ENCODE data around the gene SH3GL2. TPM values are rescaled to one million over a fixed set of nuclear protein-coding genes. Genes with fewer than 3 reads are reported as not detected.

Gene SH3GL2
- total RNA-seq, 4 donors from 2014 or later = 0.20 to 0.41 (median 0.32) TPM; not detected in 1

DNA sequence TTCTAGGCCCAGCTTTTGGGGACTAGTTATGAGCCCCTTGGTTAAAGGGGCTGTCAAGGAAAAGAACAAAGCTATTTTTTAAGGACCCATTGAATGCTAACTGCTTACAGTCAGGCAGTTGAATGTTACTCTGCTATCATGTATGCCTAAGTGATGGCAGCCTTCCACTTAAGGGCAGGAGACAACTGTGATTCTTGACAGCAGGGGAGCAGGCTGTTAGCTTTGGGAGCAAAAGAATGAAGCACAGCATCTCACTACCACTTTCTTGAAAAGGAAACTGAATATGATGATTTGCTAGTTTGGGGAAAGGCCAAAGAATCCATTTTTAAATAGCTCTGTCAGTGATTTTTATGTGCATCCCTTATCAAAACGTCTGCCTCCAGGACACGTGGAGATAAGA is 221.6 kb downstream of the SH3GL2 start:
- Histone ChIP-seq H3K27ac (no peak overlapping the region), H3K4me3 (no peak overlapping the region), H3K36me3 (no peaks in the 10 kb centered on the region), H3K4me1 (no peaks in the 10 kb centered on the region), H3K27me3 (no peaks in the 10 kb centered on the region), H3K9me3 (no peaks in the 10 kb centered on the region)
- in situ Hi-C loops (cut with MboI; ENCODE audit: low pct_ligation_motif_present in 1 of 4, low pct_unique_long_range_greater_than_20kb in 1 of 4, low sequenced_read_pairs in 3 of 4) (loop anchor here (10.0 to 25.0 kb wide), 5 partner anchors 266 to 1237 kb away; partner anchors contain the start of genes RRAGA (in 2 of the 4) and SAXO1 (in 2 of the 4)), intact Hi-C loops (cut with DNase I; ENCODE audit: low total_unique reads) (loop anchor here (10.0 kb wide), 1 partner anchor 1224 kb away; no protein-coding TSS in a partner anchor)
- 14 to 23% methylated on average over 2 of the region's 2 CpGs for WGBS, 2 donors (ENCODE audit: low coverage in 1 of 2)
- no peak for TF ChIP-seq POLR2AphosphoS5 (IDR thresholded peaks at IDR 0.05)
- no peak for TF ChIP-seq POLR2A (IDR thresholded peaks at IDR 0.05)
- TF ChIP-seq, protein P1, sequence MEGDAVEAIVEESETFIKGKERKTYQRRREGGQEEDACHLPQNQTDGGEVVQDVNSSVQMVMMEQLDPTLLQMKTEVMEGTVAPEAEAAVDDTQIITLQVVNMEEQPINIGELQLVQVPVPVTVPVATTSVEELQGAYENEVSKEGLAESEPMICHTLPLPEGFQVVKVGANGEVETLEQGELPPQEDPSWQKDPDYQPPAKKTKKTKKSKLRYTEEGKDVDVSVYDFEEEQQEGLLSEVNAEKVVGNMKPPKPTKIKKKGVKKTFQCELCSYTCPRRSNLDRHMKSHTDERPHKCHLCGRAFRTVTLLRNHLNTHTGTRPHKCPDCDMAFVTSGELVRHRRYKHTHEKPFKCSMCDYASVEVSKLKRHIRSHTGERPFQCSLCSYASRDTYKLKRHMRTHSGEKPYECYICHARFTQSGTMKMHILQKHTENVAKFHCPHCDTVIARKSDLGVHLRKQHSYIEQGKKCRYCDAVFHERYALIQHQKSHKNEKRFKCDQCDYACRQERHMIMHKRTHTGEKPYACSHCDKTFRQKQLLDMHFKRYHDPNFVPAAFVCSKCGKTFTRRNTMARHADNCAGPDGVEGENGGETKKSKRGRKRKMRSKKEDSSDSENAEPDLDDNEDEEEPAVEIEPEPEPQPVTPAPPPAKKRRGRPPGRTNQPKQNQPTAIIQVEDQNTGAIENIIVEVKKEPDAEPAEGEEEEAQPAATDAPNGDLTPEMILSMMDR (IDR thresholded peaks at IDR 0.05) = no peak
- TF ChIP-seq EP300 (IDR thresholded peaks at IDR 0.05; ENCODE audit: low read depth) = no peak
- DNase-seq = no peak

DNA sequence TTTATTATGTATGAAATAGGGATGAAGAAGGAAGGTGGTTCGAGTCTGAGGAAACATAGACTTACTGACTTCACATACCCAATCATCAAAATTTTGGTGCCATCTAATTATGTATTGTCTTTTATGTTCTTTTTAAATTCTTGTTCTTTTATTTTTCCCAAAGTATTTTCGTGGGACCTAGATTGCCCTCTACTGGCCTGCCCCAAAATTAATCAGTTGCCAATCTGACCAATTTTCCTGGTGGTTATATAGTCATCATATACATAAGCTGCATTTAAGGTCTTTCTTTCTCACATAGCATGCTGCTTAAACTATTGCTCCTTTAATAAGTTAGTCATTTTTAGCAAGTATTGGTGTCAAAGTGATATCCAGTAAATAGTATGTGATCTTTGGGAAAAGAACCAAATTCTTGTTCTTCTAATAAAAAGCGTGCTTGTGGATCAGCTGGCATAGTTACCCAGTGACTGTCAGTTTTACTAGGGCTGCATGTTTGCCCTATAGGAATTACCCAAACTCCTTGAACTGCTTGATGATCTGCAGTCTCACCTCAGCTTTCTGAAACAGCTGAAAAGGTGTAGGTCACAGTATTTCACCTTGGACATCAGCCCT is 223.5 kb downstream of the SH3GL2 start:
- no peaks in the 10 kb centered on the region for H3K9me3 ChIP-seq
- no peak overlapping the region for H3K4me3 ChIP-seq
- H3K4me1 ChIP-seq = no peaks in the 10 kb centered on the region
- intact Hi-C loops (cut with DNase I; ENCODE audit: low total_unique reads) = loop anchor here (10.0 kb wide), 1 partner anchor 1222 kb away; no protein-coding TSS in a partner anchor
- DNase-seq = no peak
- H3K27ac ChIP-seq = no peak overlapping the region
- H3K27me3 ChIP-seq = no peaks in the 10 kb centered on the region
- in situ Hi-C loops (cut with MboI; ENCODE audit: low pct_ligation_motif_present in 1 of 4, low pct_unique_long_range_greater_than_20kb in 1 of 4, low sequenced_read_pairs in 3 of 4) = loop anchor here (10.0 to 25.0 kb wide), 5 partner anchors 268 to 1235 kb away; partner anchors contain the start of genes RRAGA (in 2 of the 4) and SAXO1 (in 2 of the 4)
- 37 to 38% methylated on average over 3 of the region's 3 CpGs for WGBS, 2 donors (ENCODE audit: low coverage in 1 of 2)
- no peaks in the 10 kb centered on the region for H3K36me3 ChIP-seq
- no peak for TF ChIP-seq POLR2AphosphoS5 (IDR thresholded peaks at IDR 0.05)
- TF ChIP-seq, protein P1 (IDR thresholded peaks at IDR 0.05) = peak; percentile 20 to 51 (median 45)
- no peak for TF ChIP-seq EP300 (IDR thresholded peaks at IDR 0.05; ENCODE audit: low read depth)

DNA sequence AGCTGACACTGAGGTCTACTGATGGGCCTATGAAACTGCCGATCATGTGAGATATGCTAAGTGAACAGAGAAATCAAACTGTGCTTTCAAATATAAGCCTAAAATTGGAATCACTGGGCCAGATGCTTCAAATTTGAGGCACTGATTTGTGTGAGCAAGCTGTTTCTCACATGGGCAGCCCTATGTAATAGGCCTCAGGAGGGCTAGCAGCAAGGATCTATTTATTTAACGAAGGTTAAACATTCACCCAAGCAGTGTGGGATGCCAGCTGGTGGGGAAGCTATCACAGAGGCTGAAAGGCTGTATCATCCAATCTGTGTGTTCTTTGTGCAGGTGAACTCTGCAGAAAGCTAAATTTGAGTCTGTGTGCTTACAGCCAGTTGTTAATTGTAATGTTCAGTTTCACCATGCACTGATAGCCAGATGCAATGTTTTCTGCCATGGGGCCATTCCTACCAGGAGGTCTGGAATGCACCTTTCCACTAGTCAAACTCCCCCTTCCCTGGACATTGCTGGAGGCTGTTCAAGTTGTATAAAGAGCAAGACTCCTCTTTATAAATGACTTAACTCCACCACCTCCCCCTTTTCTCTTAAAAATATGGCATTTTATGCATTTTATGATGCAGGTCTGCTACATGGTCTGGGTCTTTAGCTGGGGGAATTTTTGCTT is 228.9 kb downstream of the SH3GL2 start:
- Histone ChIP-seq H3K27me3 (no peaks in the 10 kb centered on the region), H3K4me3 (no peak overlapping the region), H3K4me1 (peaks cover 0 to 14% (median 2%) of the 10 kb centered on the region in 4 donors), H3K36me3 (no peaks in the 10 kb centered on the region), H3K9me3 (no peaks in the 10 kb centered on the region), H3K27ac (no peak overlapping the region)
- DNase-seq = peak; percentile 27
- TF ChIP-seq, protein P1 (IDR thresholded peaks at IDR 0.05) = no peak
- TF ChIP-seq POLR2AphosphoS5 (IDR thresholded peaks at IDR 0.05) (no peak), EP300 (IDR thresholded peaks at IDR 0.05; ENCODE audit: low read depth) (no peak), POLR2A (IDR thresholded peaks at IDR 0.05) (no peak)
- intact Hi-C loops (cut with DNase I; ENCODE audit: low total_unique reads) = loop anchor here (10.0 kb wide), 1 partner anchor 1217 kb away; no protein-coding TSS in a partner anchor
- 31% methylated on average over 2 of the region's 2 CpGs; no CpG with 5 or more reads in 1 of the 2 donors for WGBS, 2 donors (ENCODE audit: low coverage in 1 of 2)
- in situ Hi-C loops (cut with MboI; ENCODE audit: low pct_ligation_motif_present in 1 of 4, low pct_unique_long_range_greater_than_20kb in 1 of 4, low sequenced_read_pairs in 3 of 4) = loop anchor here (5.0 to 25.0 kb wide), 6 partner anchors 273 to 1230 kb away; partner anchors contain the start of genes RRAGA (in 2 of the 4) and SAXO1 (in 2 of the 4)

DNA sequence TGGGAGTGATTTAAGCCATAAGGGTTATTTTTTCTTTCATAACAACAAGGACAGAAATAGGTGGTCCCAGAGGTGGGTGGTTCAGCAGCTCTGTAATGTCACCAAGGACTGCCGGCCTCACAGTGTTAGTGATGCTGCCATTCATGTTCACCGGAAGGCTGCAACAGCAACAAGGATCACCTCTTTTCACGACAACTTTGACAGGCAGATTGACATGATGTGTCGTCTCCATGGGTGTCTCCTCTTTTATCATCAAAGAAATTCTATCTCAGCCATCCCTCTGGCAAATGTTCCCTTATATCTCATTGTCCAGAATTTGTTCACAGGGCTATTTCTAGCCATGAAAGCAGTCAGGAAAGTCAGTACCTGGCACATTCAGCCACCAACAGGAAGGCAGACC is 231.5 kb downstream of the SH3GL2 start:
- no peak for TF ChIP-seq POLR2A (IDR thresholded peaks at IDR 0.05)
- TF ChIP-seq EP300 (IDR thresholded peaks at IDR 0.05; ENCODE audit: low read depth) = no peak
- TF ChIP-seq POLR2AphosphoS5 (IDR thresholded peaks at IDR 0.05) = no peak
- TF ChIP-seq, protein P1 (IDR thresholded peaks at IDR 0.05) = no peak
- Histone ChIP-seq H3K9me3 (no peaks in the 10 kb centered on the region), H3K27me3 (no peaks in the 10 kb centered on the region), H3K36me3 (no peaks in the 10 kb centered on the region), H3K27ac (no peak overlapping the region), H3K4me3 (no peak overlapping the region), H3K4me1 (peaks cover 0 to 14% (median 2%) of the 10 kb centered on the region in 4 donors)
- 75 to 78% methylated on average over 4 of the region's 4 CpGs for WGBS, 2 donors (ENCODE audit: low coverage in 1 of 2)
- in situ Hi-C loops (cut with MboI; ENCODE audit: low pct_ligation_motif_present in 1 of 4, low pct_unique_long_range_greater_than_20kb in 1 of 4, low sequenced_read_pairs in 3 of 4) = loop anchor here in 2 of 4 donors (5.0 to 25.0 kb wide), 2 partner anchors 397 to 1227 kb away; partner anchors contain the start of genes RRAGA (in 2 of the 2) and SAXO1 (in 2 of the 2)
- DNase-seq = no peak
- intact Hi-C loops (cut with DNase I; ENCODE audit: low total_unique reads) = no loop called here

Data from transverse colon (tissue), 4 donors.